KMS-11 (cell line): ENCODE data around the gene CHTF8.

ENCODE experiments used
- H2AFZ ChIP-seq: fragments of 200-600 bp; sonication (generic); 2 replicates; pipeline ENCODE4 v1.6.1; 2016; ENCODE audit warnings: antibody characterized with exemption, mixed run types, low read depth
- H3K27ac ChIP-seq: fragments of 200-600 bp; sonication (generic); 2 replicates; pipeline ENCODE4 v1.6.1; 2016; ENCODE audit warnings: mild to moderate bottlenecking, mixed run types
- H3K27me3 ChIP-seq: fragments of 200-600 bp; sonication (generic); 2 replicates; pipeline ENCODE4 v1.6.1; 2017; ENCODE audit warnings: mild to moderate bottlenecking, low read depth, mixed run types, moderate library complexity; ENCODE audit not compliant: insufficient read depth
- H3K36me3 ChIP-seq: fragments of 200-600 bp; sonication (generic); 2 replicates; pipeline ENCODE4 v1.6.1; 2017; ENCODE audit warnings: mild to moderate bottlenecking, mixed run types; ENCODE audit not compliant: insufficient read depth
- H3K4me1 ChIP-seq: fragments of 200-600 bp; sonication (generic); 2 replicates; pipeline ENCODE4 v1.6.1; 2016; ENCODE audit warnings: mild to moderate bottlenecking, low read depth, mixed run types; ENCODE audit not compliant: poor library complexity, severe bottlenecking
- H3K4me2 ChIP-seq: fragments of 200-600 bp; sonication (generic); 2 replicates; pipeline ENCODE4 v1.7.0; 2016; ENCODE audit warnings: mild to moderate bottlenecking, mixed run types
- H3K4me3 ChIP-seq: fragments of 200-600 bp; sonication (generic); IDR thresholded peaks from 2 replicates; pipeline ENCODE4 v1.6.1; 2017; ENCODE audit warnings: low read depth, low read length, mixed read lengths; ENCODE audit not compliant: insufficient read depth
- H3K79me2 ChIP-seq: fragments of 200-600 bp; sonication (generic); 2 replicates; pipeline ENCODE4 v1.6.1; 2016; ENCODE audit warnings: low read depth, mixed run types; ENCODE audit not compliant: insufficient read depth
- H3K9ac ChIP-seq: fragments of 200-600 bp; sonication (generic); 2 replicates; pipeline ENCODE4 v1.6.1; 2016; ENCODE audit warnings: mild to moderate bottlenecking, mixed run types
- H4K20me1 ChIP-seq: fragments of 200-600 bp; sonication (generic); 2 replicates; pipeline ENCODE4 v1.6.1; 2016; ENCODE audit warnings: mild to moderate bottlenecking, mixed run types; ENCODE audit not compliant: insufficient read depth
- CTCF ChIP-seq: fragments of 200-600 bp; sonication (generic); conservative IDR thresholded peaks from 2 replicates; pipeline ENCODE4 v1.6.1; 2017; ENCODE audit warnings: low read depth, mild to moderate bottlenecking, antibody characterized with exemption, low read length, moderate library complexity, mixed read lengths

Gene CHTF8

GRCh38 chr16:69166946-69167930 is 34.9 kb upstream of the CHTF8 start:
- Histone ChIP-seq H3K4me2 (no peak overlapping the region), H4K20me1 (no peaks in the 10 kb centered on the region), H3K27me3 (no peaks in the 10 kb centered on the region), H3K36me3 (no peaks in the 10 kb centered on the region; the same call in 1 of the 2 replicates), H3K27ac (no peak overlapping the region), H3K4me3 (no peak overlapping the region), H3K79me2 (no peaks in the 10 kb centered on the region), H3K9ac (no peak overlapping the region), H3K4me1 (no peaks in the 10 kb centered on the region), H2AFZ (no peak overlapping the region)
- TF ChIP-seq CTCF = no peak

GRCh38 chr16:69166221-69166833 is 33.9 kb upstream of the CHTF8 start:
- H3K9ac ChIP-seq = no peak overlapping the region

GRCh38 chr16:69165584-69165983 is 33.2 kb upstream of the CHTF8 start:
- Histone ChIP-seq H2AFZ (no peak overlapping the region), H4K20me1 (no peaks in the 10 kb centered on the region), H3K4me1 (no peaks in the 10 kb centered on the region), H3K27me3 (no peaks in the 10 kb centered on the region), H3K36me3 (peaks cover 3% of the 10 kb centered on the region; the same call in 1 of the 2 replicates), H3K79me2 (no peaks in the 10 kb centered on the region), H3K4me3 (no peak overlapping the region), H3K4me2 (no peak overlapping the region), H3K9ac (no peak overlapping the region), H3K27ac (no peak overlapping the region)
- no peak for TF ChIP-seq CTCF

More at GRCh38 chr16:69166221-69166833, 33.9 kb upstream of the CHTF8 start:
- H3K36me3 ChIP-seq = no peaks in the 10 kb centered on the region; the same call in 1 of the 2 replicates
- no peak overlapping the region for H3K4me2 ChIP-seq
- no peak for TF ChIP-seq CTCF
- no peaks in the 10 kb centered on the region for H3K27me3 ChIP-seq
- H4K20me1 ChIP-seq = no peaks in the 10 kb centered on the region
- no peak overlapping the region for H2AFZ ChIP-seq
- H3K79me2 ChIP-seq = no peaks in the 10 kb centered on the region
- H3K4me3 ChIP-seq = no peak overlapping the region
- H3K27ac ChIP-seq = no peak overlapping the region
- no peaks in the 10 kb centered on the region for H3K4me1 ChIP-seq

- Histone ChIP-seq H3K27me3 (no peaks in the 10 kb centered on the region), H2AFZ (no peak overlapping the region), H3K4me2 (no peak overlapping the region), H4K20me1 (no peaks in the 10 kb centered on the region), H3K9ac (no peak overlapping the region), H3K36me3 (peaks cover 10% of the 10 kb centered on the region; the same call in 1 of the 2 replicates), H3K4me3 (no peak overlapping the region), H3K79me2 (no peaks in the 10 kb centered on the region), H3K4me1 (no peaks in the 10 kb centered on the region), H3K27ac (no peak overlapping the region)
- no peak for TF ChIP-seq CTCF
Observed at GRCh38 chr16:69160192-69160591, 27.8 kb upstream of the CHTF8 start.
